Breast epithelium (tissue), 3 donors: ENCODE measurements around the gene MGAT1.

ENCODE experiments used
- POLR2AphosphoS5 ChIP-seq, 3 donors: sonication (generic); formaldehyde crosslinking; IDR thresholded peaks; one replicate each; pipeline ENCODE4 v1.6.1; 2017; ENCODE audit warnings: antibody characterized with exemption in 3 of 3
- TF ChIP-seq, protein P1 (sequence below), 3 donors: fragments of 450-650 bp; IDR thresholded peaks; one replicate each; pipeline ENCODE4 v1.5.1; 2016 to 2017; ENCODE audit warnings: antibody characterized with exemption in 3 of 3, mild to moderate bottlenecking in 3 of 3, moderate library complexity in 3 of 3

DNA sequence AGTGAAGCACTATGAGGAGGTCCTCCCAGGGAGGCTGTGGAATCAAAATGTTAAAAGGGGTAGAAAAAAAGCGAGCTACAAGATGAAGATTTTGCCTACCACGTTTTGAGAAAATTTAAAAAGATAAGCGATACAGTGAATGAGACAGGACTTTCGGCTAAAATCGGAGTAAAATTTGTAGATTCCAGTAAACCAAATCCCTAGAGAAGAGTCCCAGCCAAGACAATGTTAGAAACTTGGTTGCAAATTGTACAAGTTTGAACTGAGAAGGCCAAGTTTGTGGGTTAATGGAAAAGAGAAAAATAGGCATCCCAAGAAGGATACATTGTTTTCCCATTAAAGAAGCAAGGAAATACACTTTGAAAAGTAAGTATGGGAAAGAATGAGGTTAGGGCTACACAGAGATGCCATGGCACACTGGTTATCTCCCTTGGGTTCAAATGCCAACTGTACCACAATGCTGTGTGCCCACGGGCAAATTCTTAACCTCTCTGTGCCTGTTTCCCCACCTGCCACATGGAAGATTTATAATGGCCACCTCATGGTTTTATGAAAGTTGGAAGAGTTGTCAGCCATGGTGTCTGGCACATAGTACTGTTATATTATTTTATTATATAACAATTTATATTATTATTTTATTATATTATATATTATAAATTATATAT, 16.2 kb upstream of the MGAT1 start:
- TF ChIP-seq, protein P1, sequence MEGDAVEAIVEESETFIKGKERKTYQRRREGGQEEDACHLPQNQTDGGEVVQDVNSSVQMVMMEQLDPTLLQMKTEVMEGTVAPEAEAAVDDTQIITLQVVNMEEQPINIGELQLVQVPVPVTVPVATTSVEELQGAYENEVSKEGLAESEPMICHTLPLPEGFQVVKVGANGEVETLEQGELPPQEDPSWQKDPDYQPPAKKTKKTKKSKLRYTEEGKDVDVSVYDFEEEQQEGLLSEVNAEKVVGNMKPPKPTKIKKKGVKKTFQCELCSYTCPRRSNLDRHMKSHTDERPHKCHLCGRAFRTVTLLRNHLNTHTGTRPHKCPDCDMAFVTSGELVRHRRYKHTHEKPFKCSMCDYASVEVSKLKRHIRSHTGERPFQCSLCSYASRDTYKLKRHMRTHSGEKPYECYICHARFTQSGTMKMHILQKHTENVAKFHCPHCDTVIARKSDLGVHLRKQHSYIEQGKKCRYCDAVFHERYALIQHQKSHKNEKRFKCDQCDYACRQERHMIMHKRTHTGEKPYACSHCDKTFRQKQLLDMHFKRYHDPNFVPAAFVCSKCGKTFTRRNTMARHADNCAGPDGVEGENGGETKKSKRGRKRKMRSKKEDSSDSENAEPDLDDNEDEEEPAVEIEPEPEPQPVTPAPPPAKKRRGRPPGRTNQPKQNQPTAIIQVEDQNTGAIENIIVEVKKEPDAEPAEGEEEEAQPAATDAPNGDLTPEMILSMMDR (IDR thresholded peaks at IDR 0.05), result no peak
- no peak for TF ChIP-seq POLR2AphosphoS5 (IDR thresholded peaks at IDR 0.05)
